ENCODE measurements around the gene CMIP. TPM values are rescaled to one million over a fixed set of nuclear protein-coding genes. Genes with fewer than 3 reads are reported as not detected.

CMIP gene
- total and polyA plus RNA-seq, 3 donors from 2014 or later = 34.9 to 72.5 (median 42.0) TPM

GRCh38 chr16:81413245-81413990 lies 31.2 kb upstream of the CMIP start:
- Histone ChIP-seq H3K9me3 (no peaks in the 10 kb centered on the region), H3K4me1 (no peaks in the 10 kb centered on the region)
- TF ChIP-seq POLR2A (IDR thresholded peaks at IDR 0.05) = no peak

GRCh38 chr16:81415751-81416150 lies 28.9 kb upstream of the CMIP start:
- DNase-seq = no peak
- Histone ChIP-seq H3K27ac (no peak overlapping the region), H3K4me3 (no peak overlapping the region), H3K27me3 (no peaks in the 10 kb centered on the region), H3K36me3 (ENCODE audit: low read depth, missing control alignments) (no peaks in the 10 kb centered on the region), H3K9me3 (no peaks in the 10 kb centered on the region), H3K4me1 (no peaks in the 10 kb centered on the region)
- intact Hi-C loops (cut with DNase I; ENCODE audit: low total_unique reads) = no loop called here
- no peak for TF ChIP-seq CTCF (IDR thresholded peaks at IDR 0.05)
- 86 to 87% methylated on average over 11 of the region's 11 CpGs for WGBS, 2 donors

More at GRCh38 chr16:81413245-81413990, 31.2 kb upstream of the CMIP start:
- Histone ChIP-seq H3K4me3 (no peak overlapping the region), H3K36me3 (ENCODE audit: low read depth, missing control alignments) (no peaks in the 10 kb centered on the region), H3K27me3 (no peaks in the 10 kb centered on the region), H3K27ac (no peak overlapping the region)
- 91 to 96% methylated on average over 9 to 11 of the region's 11 CpGs for WGBS, 2 donors
- intact Hi-C loops (cut with DNase I; ENCODE audit: low total_unique reads) = no loop called here
- DNase-seq = no peak

- Histone ChIP-seq H3K4me1 (no peaks in the 10 kb centered on the region), H3K27me3 (no peaks in the 10 kb centered on the region), H3K9me3 (no peaks in the 10 kb centered on the region), H3K36me3 (ENCODE audit: low read depth, missing control alignments) (no peaks in the 10 kb centered on the region), H3K27ac (no peak overlapping the region), H3K4me3 (no peak overlapping the region)
- TF ChIP-seq POLR2A (IDR thresholded peaks at IDR 0.05) (no peak), CTCF (IDR thresholded peaks at IDR 0.05) (no peak)
- 85 to 95% methylated on average over 8 of the region's 8 CpGs for WGBS, 2 donors
- DNase-seq = no peak
- intact Hi-C loops (cut with DNase I; ENCODE audit: low total_unique reads) = no loop called here
These were observed 27.9 kb upstream of the CMIP start for GRCh38 chr16:81416749-81417148.

- TF ChIP-seq POLR2A (IDR thresholded peaks at IDR 0.05) (no peak), CTCF (IDR thresholded peaks at IDR 0.05) (no peak)
- intact Hi-C loops (cut with DNase I; ENCODE audit: low total_unique reads) = no loop called here
- 90 to 92% methylated on average over 5 of the region's 5 CpGs for WGBS, 2 donors
These were observed 27.4 kb upstream of the CMIP start for GRCh38 chr16:81417210-81417609.

GRCh38 chr16:81419806-81420205 lies 24.8 kb upstream of the CMIP start:
- Histone ChIP-seq H3K4me3 (no peak overlapping the region), H3K27ac (no peak overlapping the region), H3K36me3 (ENCODE audit: low read depth, missing control alignments) (no peaks in the 10 kb centered on the region), H3K27me3 (no peaks in the 10 kb centered on the region), H3K4me1 (no peaks in the 10 kb centered on the region), H3K9me3 (no peaks in the 10 kb centered on the region)
- TF ChIP-seq POLR2A (IDR thresholded peaks at IDR 0.05) = no peak
- TF ChIP-seq CTCF (IDR thresholded peaks at IDR 0.05) = no peak
- WGBS, 2 donors = 96 to 98% methylated on average over 9 of the region's 9 CpGs
- intact Hi-C loops (cut with DNase I; ENCODE audit: low total_unique reads) = no loop called here
- DNase-seq = no peak

More at GRCh38 chr16:81417210-81417609, 27.4 kb upstream of the CMIP start:
- no peaks in the 10 kb centered on the region for H3K9me3 ChIP-seq
- no peak for DNase-seq
- no peak overlapping the region for H3K4me3 ChIP-seq
- no peak overlapping the region for H3K27ac ChIP-seq
- H3K4me1 ChIP-seq = no peaks in the 10 kb centered on the region
- H3K27me3 ChIP-seq = no peaks in the 10 kb centered on the region
- no peaks in the 10 kb centered on the region for H3K36me3 ChIP-seq (ENCODE audit: low read depth, missing control alignments)
